Neural crest cell (in vitro differentiated cells): Measurements from ENCODE around the gene UNC45B. TPM values are rescaled to one million over a fixed set of nuclear protein-coding genes. Genes with fewer than 3 reads are reported as not detected.

Experiments used
- DNase-seq: peaks from one replicate; pipeline ENCODE4 v3.0.0; 2021; ENCODE audit warnings: low read depth, mixed read lengths, low spot score
- H3K27ac Mint-ChIP-seq: one replicate; pipeline ENCODE4 v1.8.0; 2021; ENCODE audit warnings: mild to moderate bottlenecking, mixed read lengths; ENCODE audit not compliant: unreplicated experiment
- H3K27me3 Mint-ChIP-seq: 2 replicates; pipeline ENCODE4 v1.8.0; 2021; ENCODE audit warnings: low read depth, mild to moderate bottlenecking, mixed read lengths
- H3K36me3 Mint-ChIP-seq: 2 replicates; pipeline ENCODE4 v1.8.0; 2021; ENCODE audit warnings: low read depth, mild to moderate bottlenecking, mixed read lengths
- H3K4me1 Mint-ChIP-seq: 2 replicates; pipeline ENCODE4 v1.8.0; 2021; ENCODE audit warnings: mixed read lengths
- H3K4me3 Mint-ChIP-seq: one replicate; pipeline ENCODE4 v1.8.0; 2021; ENCODE audit warnings: mild to moderate bottlenecking, mixed read lengths
- H3K9me3 Mint-ChIP-seq: 2 replicates; pipeline ENCODE4 v1.8.0; 2021; ENCODE audit warnings: mixed read lengths
- total RNA-seq: library from RNA; stranded (reverse); gene quantifications from 2 replicates; pipeline ENCODE4 v1.2.1, GENCODE V29; 2021
- TF ChIP-seq, protein P1 (sequence below): fragments of 200-600 bp; sonication (generic); conservative IDR thresholded peaks from 2 replicates; pipeline ENCODE4 v1.5.0; 2021; ENCODE audit warnings: antibody characterized with exemption, mild to moderate bottlenecking

The UNC45B gene
- total RNA-seq, 1 donor from 2014 or later, result not detected

DNA sequence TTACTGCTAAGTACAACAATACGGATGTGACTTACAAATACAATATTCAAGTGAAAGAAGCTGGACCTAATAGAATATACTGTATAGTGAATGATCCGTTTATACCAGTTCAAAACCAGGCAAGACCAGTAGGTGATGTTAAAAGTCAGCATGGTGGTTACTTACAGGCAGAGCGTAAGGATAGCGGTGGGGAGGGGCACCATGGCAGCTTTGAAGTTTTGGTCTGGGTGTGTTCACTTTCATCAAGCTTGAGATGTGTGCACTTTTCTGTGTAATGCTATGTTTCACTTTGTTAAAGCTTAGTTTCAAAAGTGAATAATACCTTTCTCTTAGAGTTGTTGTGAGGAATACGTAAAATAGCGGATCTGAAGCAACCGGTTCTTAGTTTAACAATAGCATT is 63.1 kb downstream of the UNC45B start:
- H3K36me3 Mint-ChIP-seq, result no peaks in the 10 kb centered on the region
- no peak overlapping the region for H3K27ac Mint-ChIP-seq
- no peak overlapping the region for H3K4me3 Mint-ChIP-seq
- H3K9me3 Mint-ChIP-seq, result no peaks in the 10 kb centered on the region
- peaks cover 92% of the 10 kb centered on the region for H3K27me3 Mint-ChIP-seq
- DNase-seq, result no peak
- TF ChIP-seq, protein P1, sequence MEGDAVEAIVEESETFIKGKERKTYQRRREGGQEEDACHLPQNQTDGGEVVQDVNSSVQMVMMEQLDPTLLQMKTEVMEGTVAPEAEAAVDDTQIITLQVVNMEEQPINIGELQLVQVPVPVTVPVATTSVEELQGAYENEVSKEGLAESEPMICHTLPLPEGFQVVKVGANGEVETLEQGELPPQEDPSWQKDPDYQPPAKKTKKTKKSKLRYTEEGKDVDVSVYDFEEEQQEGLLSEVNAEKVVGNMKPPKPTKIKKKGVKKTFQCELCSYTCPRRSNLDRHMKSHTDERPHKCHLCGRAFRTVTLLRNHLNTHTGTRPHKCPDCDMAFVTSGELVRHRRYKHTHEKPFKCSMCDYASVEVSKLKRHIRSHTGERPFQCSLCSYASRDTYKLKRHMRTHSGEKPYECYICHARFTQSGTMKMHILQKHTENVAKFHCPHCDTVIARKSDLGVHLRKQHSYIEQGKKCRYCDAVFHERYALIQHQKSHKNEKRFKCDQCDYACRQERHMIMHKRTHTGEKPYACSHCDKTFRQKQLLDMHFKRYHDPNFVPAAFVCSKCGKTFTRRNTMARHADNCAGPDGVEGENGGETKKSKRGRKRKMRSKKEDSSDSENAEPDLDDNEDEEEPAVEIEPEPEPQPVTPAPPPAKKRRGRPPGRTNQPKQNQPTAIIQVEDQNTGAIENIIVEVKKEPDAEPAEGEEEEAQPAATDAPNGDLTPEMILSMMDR, result no peak
- no peaks in the 10 kb centered on the region for H3K4me1 Mint-ChIP-seq

DNA sequence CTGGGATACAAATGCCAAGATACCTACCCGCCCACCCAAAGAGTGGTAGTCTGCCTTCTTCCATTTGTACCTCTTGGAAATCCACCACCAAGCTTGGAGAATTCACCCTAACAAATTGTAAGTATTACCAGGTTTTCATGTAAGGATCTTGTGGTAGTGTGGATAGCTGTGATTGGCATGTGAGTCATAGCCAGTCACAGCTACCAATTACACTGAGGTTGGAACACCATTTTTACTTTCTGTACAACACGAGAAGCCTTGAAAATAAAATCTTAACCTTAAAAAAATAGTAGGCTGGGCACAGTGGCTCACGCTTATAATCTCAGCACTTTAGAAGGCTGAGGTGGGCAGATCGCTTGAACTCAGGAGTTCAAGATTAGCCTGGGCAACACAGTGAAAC is 65.1 kb downstream of the UNC45B start:
- TF ChIP-seq, protein P1, result no peak
- no peak for DNase-seq
- H3K36me3 Mint-ChIP-seq, result no peaks in the 10 kb centered on the region
- no peak overlapping the region for H3K27ac Mint-ChIP-seq
- no peak overlapping the region for H3K4me3 Mint-ChIP-seq
- H3K9me3 Mint-ChIP-seq, result no peaks in the 10 kb centered on the region
- H3K27me3 Mint-ChIP-seq, result peaks cover 87% of the 10 kb centered on the region
- no peaks in the 10 kb centered on the region for H3K4me1 Mint-ChIP-seq

DNA sequence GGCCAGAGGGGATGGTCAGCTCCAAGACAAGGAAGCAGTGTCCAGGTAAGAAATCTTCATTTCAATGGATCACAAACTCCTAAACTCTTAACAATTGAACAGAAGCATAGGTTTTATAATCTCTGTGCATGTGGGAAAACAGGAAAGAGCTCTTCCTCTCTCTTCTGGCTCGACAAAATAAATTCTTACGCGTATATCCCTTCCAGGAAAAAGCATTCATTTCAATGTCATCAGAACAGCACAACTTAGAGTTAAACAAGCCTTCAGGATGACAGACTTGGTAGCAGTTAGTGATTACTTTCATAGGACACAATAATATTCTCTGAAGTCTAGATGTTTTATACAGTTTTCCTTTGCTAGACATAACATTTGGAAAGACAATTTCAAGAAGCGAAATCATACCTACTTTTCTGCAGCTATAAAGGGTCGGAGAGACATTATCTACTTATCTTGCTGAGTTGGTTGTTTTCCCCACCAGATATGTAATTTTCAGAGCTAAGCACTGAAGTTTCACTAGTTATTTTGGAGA is 65.9 kb downstream of the UNC45B start:
- Mint-ChIP-seq H3K4me1 (no peaks in the 10 kb centered on the region), H3K4me3 (no peak overlapping the region), H3K27ac (no peak overlapping the region), H3K27me3 (peaks cover 80% of the 10 kb centered on the region), H3K36me3 (no peaks in the 10 kb centered on the region), H3K9me3 (no peaks in the 10 kb centered on the region)
- TF ChIP-seq, protein P1, result no peak
- DNase-seq, result no peak

DNA sequence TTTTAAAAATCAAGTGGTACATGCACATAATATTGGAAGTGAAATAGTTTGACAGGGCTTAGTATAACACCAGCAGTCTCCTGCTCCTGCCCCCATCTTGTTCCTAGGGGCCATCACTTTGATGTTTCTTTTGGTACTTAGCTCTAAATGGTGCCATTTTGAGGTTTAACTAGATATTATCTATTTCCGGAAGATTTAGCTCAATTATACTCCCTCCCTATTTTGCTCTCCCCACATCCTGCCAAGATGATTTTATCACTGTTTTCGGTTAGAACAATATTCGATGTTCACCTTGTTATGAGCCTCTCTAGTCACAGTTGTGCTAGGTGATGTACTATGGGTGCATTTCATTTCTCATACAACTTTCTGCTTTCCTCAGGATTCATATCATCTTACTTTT is 66.6 kb downstream of the UNC45B start:
- no peak overlapping the region for H3K4me3 Mint-ChIP-seq
- no peaks in the 10 kb centered on the region for H3K4me1 Mint-ChIP-seq
- no peaks in the 10 kb centered on the region for H3K9me3 Mint-ChIP-seq
- TF ChIP-seq, protein P1, result no peak
- peaks cover 78% of the 10 kb centered on the region for H3K27me3 Mint-ChIP-seq
- DNase-seq, result no peak
- no peaks in the 10 kb centered on the region for H3K36me3 Mint-ChIP-seq
- no peak overlapping the region for H3K27ac Mint-ChIP-seq

DNA sequence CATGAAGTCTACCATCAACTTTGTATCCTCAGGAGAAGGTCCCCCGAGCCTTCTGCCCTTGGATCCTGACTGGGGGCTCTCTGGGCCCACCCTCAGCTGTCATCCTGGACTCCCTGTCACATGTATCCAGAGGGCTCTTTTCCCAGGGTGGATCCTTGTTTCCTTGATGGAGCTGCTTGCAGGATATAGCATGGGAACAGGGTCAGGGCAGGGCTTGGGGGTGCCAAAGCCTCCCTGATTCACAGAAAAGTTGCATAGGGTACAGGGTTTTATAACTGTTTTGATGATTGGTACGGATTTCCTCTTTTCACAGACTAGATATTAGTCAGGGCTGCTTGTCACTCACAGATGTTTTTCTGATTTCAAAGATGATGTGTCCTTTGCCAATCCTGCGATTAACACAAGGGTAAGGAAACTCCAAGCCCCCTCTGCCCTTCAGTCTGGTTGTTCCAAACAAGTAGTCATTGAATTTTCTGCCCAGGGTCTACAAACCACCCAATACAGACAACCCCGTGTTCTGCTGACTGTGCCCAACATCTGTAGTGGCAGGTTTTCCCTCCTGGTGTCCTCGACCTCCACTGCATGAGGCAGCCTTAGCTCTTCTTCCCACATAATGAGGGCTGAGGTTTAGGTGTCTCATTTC is 67.1 kb downstream of the UNC45B start:
- Mint-ChIP-seq H3K27me3 (peaks cover 72% of the 10 kb centered on the region), H3K9me3 (no peaks in the 10 kb centered on the region), H3K27ac (no peak overlapping the region), H3K4me1 (no peaks in the 10 kb centered on the region), H3K4me3 (no peak overlapping the region), H3K36me3 (no peaks in the 10 kb centered on the region)
- TF ChIP-seq, protein P1, result no peak
- no peak for DNase-seq
